Neural progenitor cell (in vitro differentiated cells): ENCODE data around the gene TRIM44.

Experiments used
- CTCF ChIP-seq: fragments of 200-600 bp; sonication (generic); IDR thresholded peaks from 2 replicates; pipeline ENCODE4 v1.5.1; 2017; ENCODE audit warnings: antibody characterized with exemption, mild to moderate bottlenecking
- EZH2 ChIP-seq: fragments of 200-600 bp; sonication (generic); IDR thresholded peaks from 2 replicates; pipeline ENCODE4 v1.6.1; 2017; ENCODE audit warnings: antibody characterized with exemption, mild to moderate bottlenecking, moderate library complexity
- EZH2phosphoT487 ChIP-seq: fragments of 200-600 bp; sonication (generic); IDR thresholded peaks from 2 replicates; pipeline ENCODE4 v1.6.1; 2017; ENCODE audit warnings: antibody characterized with exemption

- TF ChIP-seq CTCF (no peak), EZH2phosphoT487 (no peak), EZH2 (no peak)
Observed at GRCh38 chr11:35675901-35676610, 13.5 kb downstream of the TRIM44 start.
